Activated naive CD4-positive, alpha-beta T cell treated with anti-CD3 and anti-CD28 coated beads, Interleukin-2, amount 10 ng/mL, durations not matched to agents 7 days and 5 days (primary cell): Measurements from ENCODE around the gene ZSCAN9.

Source experiments
- CTCF ChIA-PET: fragments of 350-600 bp; sonication (Branson Sonifier 250); formaldehyde crosslinking; loops from one replicate; lab custom pipeline; 2021; ENCODE audit warnings: antibody characterized with exemption; lab: Charles Lee
- DNase-seq: peaks from one replicate; pipeline ENCODE4 v3.0.0-alpha.2; 2020
- H3K27ac Mint-ChIP-seq: one replicate; pipeline ENCODE4 v1.8.0; 2021; ENCODE audit warnings: mild to moderate bottlenecking, moderate library complexity, mixed read lengths
- H3K27me3 Mint-ChIP-seq: one replicate; pipeline ENCODE4 v1.8.0; 2021; ENCODE audit warnings: mild to moderate bottlenecking, mixed read lengths
- H3K36me3 Mint-ChIP-seq: one replicate; pipeline ENCODE4 v1.8.0; 2021; ENCODE audit warnings: mixed read lengths
- H3K4me1 Mint-ChIP-seq: one replicate; pipeline ENCODE4 v1.8.0; 2021; ENCODE audit warnings: mixed read lengths
- H3K4me3 Mint-ChIP-seq: one replicate; pipeline ENCODE4 v1.8.0; 2021; ENCODE audit warnings: mild to moderate bottlenecking, moderate library complexity, mixed read lengths
- H3K9me3 Mint-ChIP-seq: one replicate; pipeline ENCODE4 v1.8.0; 2021; ENCODE audit warnings: mixed read lengths

Gene ZSCAN9

DNA sequence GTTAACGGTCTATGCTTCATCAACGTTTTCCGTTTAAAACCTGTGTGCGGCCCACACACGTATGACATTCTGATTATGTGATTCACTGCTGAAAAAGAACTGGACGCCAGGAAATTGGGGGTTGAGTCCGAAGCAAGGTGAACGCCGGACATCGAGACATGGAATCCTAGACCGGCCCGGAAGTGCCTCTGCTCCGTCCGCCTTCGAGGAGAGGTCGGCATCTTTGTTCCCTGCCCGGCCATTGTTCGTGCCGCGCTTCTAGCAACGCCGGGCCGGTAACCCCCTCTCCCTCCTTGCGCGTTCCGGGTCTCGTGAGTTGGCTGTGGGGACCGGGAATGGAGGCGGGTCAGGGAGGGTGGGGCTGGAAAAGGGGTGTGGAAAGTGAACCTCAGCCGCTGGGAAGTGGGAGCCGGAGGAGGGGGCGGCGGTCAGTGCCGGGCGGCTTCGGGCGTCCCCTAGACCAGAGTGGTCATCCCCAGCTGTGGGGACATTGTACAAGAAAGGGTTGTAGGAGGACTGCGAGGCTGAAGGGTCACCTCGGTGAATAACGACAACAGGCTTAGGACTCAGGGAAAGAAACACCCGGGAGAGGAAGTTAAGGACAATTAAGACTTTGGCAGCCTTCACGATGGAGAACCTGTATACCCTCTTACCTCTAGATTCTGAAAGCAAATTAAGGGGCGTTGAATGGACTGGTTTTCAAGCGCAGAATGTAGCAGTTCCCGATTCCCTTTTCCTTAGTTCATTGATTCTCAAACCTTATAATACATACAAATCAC lies at the start of gene ZSCAN9:
ZSCAN9 (plus strand) TSS at position 220 of the 779 bp plus-strand sequence. CDS start 1,810 bp downstream, outside the sequence.
- no peaks in the 10 kb centered on the region for H3K9me3 Mint-ChIP-seq
- H3K4me3 Mint-ChIP-seq, result peak within 1 kb of the TSS; percentile 80
- H3K36me3 Mint-ChIP-seq, result peaks cover 12% of the 10 kb centered on the region
- DNase-seq, result peak; percentile 44
- H3K4me1 Mint-ChIP-seq, result peaks cover 42% of the 10 kb centered on the region
- H3K27ac Mint-ChIP-seq, result peak within 1 kb of the TSS; percentile 34
- H3K27me3 Mint-ChIP-seq, result peaks cover 46% of the 10 kb centered on the region
- CTCF ChIA-PET, result no interaction called here

DNA sequence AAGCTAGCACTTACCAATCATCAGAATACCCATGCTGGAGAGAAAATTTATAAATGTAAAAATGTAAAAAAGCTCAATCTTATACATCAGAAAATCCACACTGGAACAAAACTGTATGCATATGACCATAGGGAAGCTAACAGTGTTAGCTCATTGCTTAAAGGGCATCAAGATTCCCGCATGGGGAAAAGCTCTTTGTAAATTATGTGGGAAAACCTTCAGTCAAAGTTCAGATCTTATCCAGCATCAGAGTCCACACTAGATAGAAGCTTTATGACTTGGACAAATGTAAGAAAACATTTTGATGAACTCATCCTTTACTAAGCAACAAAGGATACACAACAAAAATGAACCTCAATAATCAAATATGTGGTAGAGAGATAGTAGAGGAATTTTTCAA lies 48.7 kb upstream of the ZSCAN9 start:
- no peak for DNase-seq
- H3K9me3 Mint-ChIP-seq, result peaks cover 9% of the 10 kb centered on the region
- no peaks in the 10 kb centered on the region for H3K36me3 Mint-ChIP-seq
- peaks cover 8% of the 10 kb centered on the region for H3K27me3 Mint-ChIP-seq
- no peak overlapping the region for H3K27ac Mint-ChIP-seq
- CTCF ChIA-PET, result no interaction called here
- H3K4me1 Mint-ChIP-seq, result no peaks in the 10 kb centered on the region
- H3K4me3 Mint-ChIP-seq, result no peak overlapping the region

GRCh38 chr6:28182255-28182654 lies 42.8 kb upstream of the ZSCAN9 start:
- no peaks in the 10 kb centered on the region for H3K4me1 Mint-ChIP-seq

DNA sequence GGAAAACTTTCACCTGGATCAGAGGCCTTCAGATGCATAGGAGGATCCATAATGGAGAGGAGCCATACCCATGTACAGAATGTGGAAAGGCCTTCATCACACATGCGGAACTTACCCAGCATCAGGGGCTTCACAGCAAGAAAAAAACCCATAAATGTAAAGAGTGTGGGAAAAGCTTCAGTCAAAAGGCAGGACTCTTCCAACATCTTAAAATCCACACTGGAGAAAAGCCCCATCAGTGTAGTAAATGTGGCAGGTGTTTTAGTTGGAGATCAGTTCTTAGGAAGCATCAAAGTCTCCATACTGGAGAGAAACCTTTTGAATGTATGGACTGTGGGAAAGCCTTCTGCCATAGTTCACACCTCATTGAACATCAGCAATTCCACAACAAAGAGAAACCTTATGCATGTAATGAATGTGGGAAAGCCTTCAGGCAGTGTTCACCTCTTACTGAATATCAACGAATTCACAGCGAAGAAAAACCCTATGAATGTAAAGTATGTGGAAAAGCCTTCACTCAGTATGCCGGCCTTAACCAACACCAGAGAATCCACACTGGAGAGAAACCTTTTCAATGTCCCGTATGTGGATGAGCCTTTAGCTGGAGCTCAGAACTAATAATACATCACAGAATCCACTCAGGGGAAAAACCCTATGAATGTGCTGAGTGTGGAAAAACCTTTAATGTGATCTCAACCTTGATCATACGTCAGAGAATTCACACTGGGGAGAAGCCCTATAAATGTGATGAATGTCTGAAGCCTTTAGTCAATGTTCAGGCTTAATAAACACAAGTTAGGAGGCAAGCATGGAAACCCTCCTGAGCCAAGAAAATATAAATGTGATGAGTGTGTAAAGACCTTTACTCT lies 36.7 kb upstream of the ZSCAN9 start:
- CTCF ChIA-PET, result no interaction called here
- DNase-seq, result no peak

More at GRCh38 chr6:28182255-28182654, 42.8 kb upstream of the ZSCAN9 start:
- H3K9me3 Mint-ChIP-seq, result peaks cover 17% of the 10 kb centered on the region
- no peak overlapping the region for H3K27ac Mint-ChIP-seq
- no peak for DNase-seq
- H3K27me3 Mint-ChIP-seq, result peaks cover 4% of the 10 kb centered on the region
- CTCF ChIA-PET, result no interaction called here
- H3K4me3 Mint-ChIP-seq, result no peak overlapping the region
- no peaks in the 10 kb centered on the region for H3K36me3 Mint-ChIP-seq

GRCh38 chr6:28200020-28200419 lies 25.1 kb upstream of the ZSCAN9 start:
- Mint-ChIP-seq H3K27me3 (peaks cover 12% of the 10 kb centered on the region), H3K9me3 (peaks cover 24% of the 10 kb centered on the region), H3K4me1 (peaks cover 4% of the 10 kb centered on the region), H3K4me3 (no peak overlapping the region), H3K36me3 (peaks cover 2% of the 10 kb centered on the region), H3K27ac (no peak overlapping the region)
- CTCF ChIA-PET, result no interaction called here
- DNase-seq, result no peak

More for the DNA sequence above, 36.7 kb upstream of the ZSCAN9 start:
- Mint-ChIP-seq H3K27ac (no peak overlapping the region), H3K36me3 (peaks cover 2% of the 10 kb centered on the region), H3K4me1 (no peaks in the 10 kb centered on the region), H3K27me3 (no peaks in the 10 kb centered on the region), H3K9me3 (peaks cover 46% of the 10 kb centered on the region), H3K4me3 (no peak overlapping the region)

DNA sequence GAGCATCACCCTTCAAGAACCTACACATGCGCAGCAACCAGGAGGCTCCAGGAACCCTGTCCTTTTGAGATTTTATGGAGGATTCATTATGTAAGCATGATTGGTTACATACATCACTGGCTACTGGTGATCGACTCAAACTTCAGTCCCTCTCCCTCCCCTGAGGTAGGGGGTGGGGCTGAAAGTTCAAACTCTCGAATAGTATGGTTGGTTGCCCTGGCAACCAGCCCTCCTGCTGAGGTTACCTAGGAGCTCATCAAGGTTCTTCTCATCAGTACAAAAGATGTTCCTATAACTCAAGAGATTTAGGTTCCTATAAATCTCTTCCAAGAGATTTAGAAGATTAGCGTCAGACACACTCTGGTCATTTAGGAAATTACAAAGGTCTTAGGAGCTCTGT lies 21.9 kb upstream of the ZSCAN9 start:
- CTCF ChIA-PET, result no interaction called here
- Mint-ChIP-seq H3K36me3 (peaks cover 11% of the 10 kb centered on the region), H3K4me3 (no peak overlapping the region), H3K4me1 (peaks cover 16% of the 10 kb centered on the region), H3K27me3 (peaks cover 43% of the 10 kb centered on the region), H3K9me3 (peaks cover 16% of the 10 kb centered on the region), H3K27ac (no peak overlapping the region)
- no peak for DNase-seq

DNA sequence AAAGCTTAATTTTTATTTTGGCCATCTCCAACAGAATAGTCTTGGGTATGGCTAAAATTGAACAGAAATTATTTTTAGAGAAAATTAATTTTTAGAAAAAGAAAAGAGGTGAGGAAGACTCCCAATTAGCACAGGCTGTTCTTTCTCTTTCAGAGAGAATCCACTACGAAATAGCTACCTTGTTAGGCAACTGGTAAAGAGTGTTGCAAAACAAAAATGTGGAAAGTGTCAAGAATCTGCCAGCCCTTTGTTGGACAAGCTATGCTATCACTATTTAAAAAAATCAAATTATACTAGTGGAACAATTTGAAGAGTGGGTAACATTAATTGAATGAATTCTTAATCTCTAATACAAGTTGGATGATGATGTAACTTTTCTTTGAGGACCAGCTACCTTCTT lies 19.2 kb upstream of the ZSCAN9 start:
- Mint-ChIP-seq H3K4me1 (peaks cover 19% of the 10 kb centered on the region), H3K9me3 (peaks cover 4% of the 10 kb centered on the region), H3K36me3 (peaks cover 11% of the 10 kb centered on the region), H3K4me3 (no peak overlapping the region), H3K27ac (no peak overlapping the region), H3K27me3 (peaks cover 59% of the 10 kb centered on the region)
- CTCF ChIA-PET, result no interaction called here
- DNase-seq, result no peak

GRCh38 chr6:28206527-28206926 lies 18.5 kb upstream of the ZSCAN9 start:
- peaks cover 21% of the 10 kb centered on the region for H3K4me1 Mint-ChIP-seq
- no peak overlapping the region for H3K27ac Mint-ChIP-seq
- H3K9me3 Mint-ChIP-seq, result peaks cover 4% of the 10 kb centered on the region
- peaks cover 11% of the 10 kb centered on the region for H3K36me3 Mint-ChIP-seq
- peaks cover 66% of the 10 kb centered on the region for H3K27me3 Mint-ChIP-seq
- H3K4me3 Mint-ChIP-seq, result no peak overlapping the region
- no peak for DNase-seq
- CTCF ChIA-PET, result no interaction called here

- peaks cover 12% of the 10 kb centered on the region for H3K36me3 Mint-ChIP-seq
- peak overlapping the region; percentile 73 for H3K4me3 Mint-ChIP-seq
- peaks cover 71% of the 10 kb centered on the region for H3K27me3 Mint-ChIP-seq
- CTCF ChIA-PET, result no interaction called here
- H3K9me3 Mint-ChIP-seq, result peaks cover 4% of the 10 kb centered on the region
- H3K27ac Mint-ChIP-seq, result peak overlapping the region; percentile 63
- peaks cover 25% of the 10 kb centered on the region for H3K4me1 Mint-ChIP-seq
- no peak for DNase-seq
Observed at GRCh38 chr6:28206928-28207509, 18.1 kb upstream of the ZSCAN9 start.

- peak; percentile 48 for DNase-seq
- peak overlapping the region; percentile 63 for H3K27ac Mint-ChIP-seq
- H3K4me1 Mint-ChIP-seq, result peaks cover 29% of the 10 kb centered on the region
- peaks cover 12% of the 10 kb centered on the region for H3K36me3 Mint-ChIP-seq
- peaks cover 77% of the 10 kb centered on the region for H3K27me3 Mint-ChIP-seq
- H3K4me3 Mint-ChIP-seq, result peak overlapping the region; percentile 73
- peaks cover 4% of the 10 kb centered on the region for H3K9me3 Mint-ChIP-seq
- CTCF ChIA-PET, result no interaction called here
Observed at GRCh38 chr6:28207510-28208110, 17.5 kb upstream of the ZSCAN9 start.

GRCh38 chr6:28208111-28208659 lies 16.9 kb upstream of the ZSCAN9 start:
- Mint-ChIP-seq H3K27ac (peak overlapping the region; percentile 39), H3K9me3 (peaks cover 4% of the 10 kb centered on the region), H3K4me3 (peak overlapping the region; percentile 73), H3K36me3 (peaks cover 12% of the 10 kb centered on the region), H3K4me1 (peaks cover 33% of the 10 kb centered on the region), H3K27me3 (peaks cover 81% of the 10 kb centered on the region)
- DNase-seq, result no peak
- CTCF ChIA-PET, result no interaction called here

DNA sequence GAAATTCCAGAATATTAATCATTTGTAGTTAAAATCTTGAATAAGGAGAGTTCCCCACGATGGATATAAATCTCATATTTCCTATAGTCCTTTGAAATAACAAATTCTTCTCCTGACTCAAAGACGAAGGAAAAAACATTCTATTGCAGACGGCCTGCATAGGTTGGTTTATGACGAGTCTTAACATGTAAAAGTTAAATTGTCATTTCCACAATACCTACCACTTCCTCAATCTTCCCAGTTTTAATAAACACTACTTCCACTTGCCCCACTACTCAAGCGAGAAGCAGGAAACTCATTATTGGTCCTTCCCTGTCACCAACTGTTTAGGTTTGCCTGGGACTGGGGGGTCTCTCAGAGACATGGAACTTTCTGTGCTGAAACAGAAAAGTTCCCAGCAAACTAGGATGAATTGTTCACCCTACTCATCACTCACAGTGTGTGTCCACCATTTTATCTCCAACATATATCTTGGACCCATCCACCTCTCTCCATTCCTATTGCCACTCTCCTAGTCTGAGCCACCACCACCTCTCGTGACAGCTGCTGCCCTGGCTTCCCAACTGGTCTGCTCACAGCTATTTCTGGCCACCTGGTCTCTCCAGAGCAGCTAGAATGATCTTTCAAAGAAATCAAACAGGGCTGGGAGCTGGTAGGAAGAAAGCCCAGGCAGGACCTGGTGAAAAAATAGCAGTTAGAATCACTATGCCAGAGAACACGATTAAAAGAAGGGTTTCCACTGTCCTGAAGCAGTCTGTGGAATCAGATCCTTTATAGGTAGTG lies 15.1 kb upstream of the ZSCAN9 start:
- peaks cover 4% of the 10 kb centered on the region for H3K9me3 Mint-ChIP-seq
- H3K27me3 Mint-ChIP-seq, result peaks cover 90% of the 10 kb centered on the region
- peaks cover 12% of the 10 kb centered on the region for H3K36me3 Mint-ChIP-seq
- no peak for DNase-seq
- peaks cover 33% of the 10 kb centered on the region for H3K4me1 Mint-ChIP-seq
- CTCF ChIA-PET, result no interaction called here
- no peak overlapping the region for H3K27ac Mint-ChIP-seq
- H3K4me3 Mint-ChIP-seq, result no peak overlapping the region

GRCh38 chr6:28211840-28212509 lies 13.1 kb upstream of the ZSCAN9 start:
- H3K4me1 Mint-ChIP-seq, result peaks cover 40% of the 10 kb centered on the region
- peaks cover 91% of the 10 kb centered on the region for H3K27me3 Mint-ChIP-seq
- CTCF ChIA-PET, result interaction anchor here (0.6 to 0.7 kb wide), 2 partner anchors 71 to 83 kb away, joined by 3 to 5 read pairs; no protein-coding TSS in a partner anchor
- no peak overlapping the region for H3K27ac Mint-ChIP-seq
- H3K4me3 Mint-ChIP-seq, result peak overlapping the region; percentile 36
- H3K9me3 Mint-ChIP-seq, result peaks cover 2% of the 10 kb centered on the region
- peak; percentile 37 for DNase-seq
- H3K36me3 Mint-ChIP-seq, result peaks cover 8% of the 10 kb centered on the region
